Stromal cell of bone marrow (primary cell): Measurements from ENCODE around the gene LHFPL2.

Experiments
- DNase-seq: peaks from one replicate; pipeline ENCODE4 v3.0.0-alpha.2; 2012; ENCODE audit warnings: low read depth

The LHFPL2 gene

GRCh38 chr5:78594610-78595457 lies 53.7 kb downstream of the LHFPL2 start:
- peak; percentile 97 for DNase-seq

GRCh38 chr5:78594021-78594420 lies 54.6 kb downstream of the LHFPL2 start:
- DNase-seq = no peak

GRCh38 chr5:78593465-78593864 lies 55.1 kb downstream of the LHFPL2 start:
- no peak for DNase-seq

GRCh38 chr5:78592735-78593386 lies 55.7 kb downstream of the LHFPL2 start:
- DNase-seq = no peak

- DNase-seq = no peak
Observed at GRCh38 chr5:78591972-78592700, 56.4 kb downstream of the LHFPL2 start.

- DNase-seq = peak; percentile 73
Observed at GRCh38 chr5:78591138-78591612, 57.4 kb downstream of the LHFPL2 start.

- DNase-seq = no peak
Observed at GRCh38 chr5:78589923-78590322, 58.6 kb downstream of the LHFPL2 start.

GRCh38 chr5:78588507-78588906 lies 60.1 kb downstream of the LHFPL2 start:
- no peak for DNase-seq

GRCh38 chr5:78587775-78588291 lies 60.7 kb downstream of the LHFPL2 start:
- DNase-seq = peak; percentile 65

GRCh38 chr5:78587081-78587774 lies 61.3 kb downstream of the LHFPL2 start:
- no peak for DNase-seq

GRCh38 chr5:78586251-78586650 lies 62.3 kb downstream of the LHFPL2 start:
- DNase-seq = peak; percentile 93

GRCh38 chr5:78578015-78578414 lies 70.6 kb downstream of the LHFPL2 start:
- no peak for DNase-seq

GRCh38 chr5:78577071-78577807 lies 71.3 kb downstream of the LHFPL2 start:
- no peak for DNase-seq

GRCh38 chr5:78576376-78576775 lies 72.2 kb downstream of the LHFPL2 start:
- DNase-seq = no peak

GRCh38 chr5:78574731-78575161 lies 73.8 kb downstream of the LHFPL2 start:
- DNase-seq = no peak

GRCh38 chr5:78574131-78574673 lies 74.4 kb downstream of the LHFPL2 start:
- no peak for DNase-seq

GRCh38 chr5:78573318-78573717 lies 75.3 kb downstream of the LHFPL2 start:
- no peak for DNase-seq

GRCh38 chr5:78570646-78571045 lies 77.9 kb downstream of the LHFPL2 start:
- DNase-seq = no peak

- peak; percentile 65 for DNase-seq
Observed at GRCh38 chr5:78569441-78569840, 79.1 kb downstream of the LHFPL2 start.

GRCh38 chr5:78568676-78569075 lies 79.9 kb downstream of the LHFPL2 start:
- no peak for DNase-seq

GRCh38 chr5:78568212-78568611 lies 80.4 kb downstream of the LHFPL2 start:
- no peak for DNase-seq
